Suprapubic skin (tissue), 4 donors: ENCODE results near the gene KIF13A.

ENCODE experiments used
- CTCF ChIP-seq, 2 donors: fragments of 200-600 bp in 1 of 2; fragments of 450-650 bp in 1 of 2; sonication (generic) in 1 of 2; IDR thresholded peaks; one replicate each; pipeline ENCODE4 v1.5.1; 2016 to 2019; ENCODE audit warnings: antibody characterized with exemption in 2 of 2, mild to moderate bottlenecking in 1 of 2, moderate library complexity in 1 of 2
- POLR2A ChIP-seq, 2 donors: fragments of 450-650 bp; IDR thresholded peaks; one replicate each; pipeline ENCODE4 v1.6.1; 2017; ENCODE audit warnings: antibody characterized with exemption in 2 of 2, mild to moderate bottlenecking in 2 of 2, moderate library complexity in 2 of 2
- POLR2AphosphoS5 ChIP-seq, 3 donors: sonication (generic); formaldehyde crosslinking; IDR thresholded peaks; one replicate each; pipeline ENCODE4 v1.6.1; 2017; ENCODE audit warnings: antibody characterized with exemption in 3 of 3

DNA sequence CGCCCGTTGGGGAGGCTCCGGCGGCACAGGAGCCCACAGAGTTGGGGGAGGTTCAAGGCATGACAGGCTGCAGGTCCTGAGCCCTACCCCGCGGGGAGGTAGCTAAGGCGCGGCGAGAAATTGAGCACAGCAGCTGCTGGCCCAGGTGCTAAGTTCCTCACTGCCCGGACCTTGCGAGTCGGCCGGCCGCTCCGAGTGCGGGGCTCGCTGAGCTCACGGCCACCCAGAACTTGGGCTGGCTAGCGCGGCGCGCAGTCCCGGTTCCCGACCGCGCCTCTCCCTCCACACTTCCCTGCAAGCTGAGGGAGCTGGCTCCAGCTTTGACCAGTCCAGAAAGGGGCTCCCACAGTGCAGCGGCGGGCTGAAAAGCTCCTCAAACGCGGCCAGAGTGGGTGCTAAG lies 23.9 kb upstream of the KIF13A start:
- TF ChIP-seq CTCF (IDR thresholded peaks at IDR 0.05) (no peak), POLR2AphosphoS5 (IDR thresholded peaks at IDR 0.05) (no peak), POLR2A (IDR thresholded peaks at IDR 0.05) (no peak)
